ENCODE data around the gene SCN4A. TPM values are rescaled to one million over a fixed set of nuclear protein-coding genes. Genes with fewer than 3 reads are reported as not detected.
"Not testable (repeated sequence)": the region's sequence is repeated elsewhere in the genome, so short reads cannot be mapped to it uniquely, and the experiment has no call there.

The SCN4A gene
- total RNA-seq, 2 experiments from 2014 or later, result 0.14 to 0.31 TPM

GRCh38 chr17:63995626-63996025, 22.9 kb upstream of the SCN4A start:
- Mint-ChIP-seq H3K27ac (no peak overlapping the region), H3K4me1 (peaks cover 29% of the 10 kb centered on the region), H3K27me3 (peaks cover 10% of the 10 kb centered on the region), H3K4me3 (no peak overlapping the region), H3K9me3 (no peaks in the 10 kb centered on the region), H3K36me3 (no peaks in the 10 kb centered on the region)
- no peak for DNase-seq

GRCh38 chr17:63993368-63993985, 20.8 kb upstream of the SCN4A start:
- Mint-ChIP-seq H3K4me3 (no peak overlapping the region), H3K27ac (no peak overlapping the region)

GRCh38 chr17:63991611-63992010, 18.9 kb upstream of the SCN4A start:
- no peaks in the 10 kb centered on the region for H3K36me3 Mint-ChIP-seq
- H3K4me3 Mint-ChIP-seq, result no peak overlapping the region
- no peaks in the 10 kb centered on the region for H3K9me3 Mint-ChIP-seq
- peaks cover 10% of the 10 kb centered on the region for H3K27me3 Mint-ChIP-seq
- H3K27ac Mint-ChIP-seq, result no peak overlapping the region
- peaks cover 14% of the 10 kb centered on the region for H3K4me1 Mint-ChIP-seq
- no peak for DNase-seq

More at GRCh38 chr17:63993368-63993985, 20.8 kb upstream of the SCN4A start:
- no peaks in the 10 kb centered on the region for H3K36me3 Mint-ChIP-seq
- peaks cover 10% of the 10 kb centered on the region for H3K27me3 Mint-ChIP-seq
- no peak for DNase-seq
- H3K4me1 Mint-ChIP-seq, result peaks cover 19% of the 10 kb centered on the region
- no peaks in the 10 kb centered on the region for H3K9me3 Mint-ChIP-seq

- H3K9me3 Mint-ChIP-seq, result no peaks in the 10 kb centered on the region
These were observed 17.1 kb upstream of the SCN4A start for GRCh38 chr17:63989622-63990345.

GRCh38 chr17:63988741-63989621, 16.3 kb upstream of the SCN4A start:
- no peak overlapping the region for H3K4me3 Mint-ChIP-seq

More at GRCh38 chr17:63989622-63990345, 17.1 kb upstream of the SCN4A start:
- Mint-ChIP-seq H3K27ac (no peak overlapping the region), H3K36me3 (no peaks in the 10 kb centered on the region), H3K4me3 (no peak overlapping the region), H3K27me3 (peaks cover 10% of the 10 kb centered on the region), H3K4me1 (peaks cover 27% of the 10 kb centered on the region)
- no peak for DNase-seq

GRCh38 chr17:63988127-63988478, 15.4 kb upstream of the SCN4A start:
- Mint-ChIP-seq H3K4me1 (peaks cover 22% of the 10 kb centered on the region), H3K36me3 (no peaks in the 10 kb centered on the region), H3K9me3 (no peaks in the 10 kb centered on the region), H3K27me3 (peaks cover 10% of the 10 kb centered on the region), H3K27ac (no peak overlapping the region), H3K4me3 (no peak overlapping the region)
- DNase-seq, result no peak

More at GRCh38 chr17:63988741-63989621, 16.3 kb upstream of the SCN4A start:
- no peaks in the 10 kb centered on the region for H3K9me3 Mint-ChIP-seq
- H3K27ac Mint-ChIP-seq, result no peak overlapping the region
- no peak for DNase-seq
- peaks cover 26% of the 10 kb centered on the region for H3K4me1 Mint-ChIP-seq
- peaks cover 10% of the 10 kb centered on the region for H3K27me3 Mint-ChIP-seq
- H3K36me3 Mint-ChIP-seq, result no peaks in the 10 kb centered on the region

GRCh38 chr17:63987221-63988126, 14.8 kb upstream of the SCN4A start:
- Mint-ChIP-seq H3K9me3 (peaks cover 3% of the 10 kb centered on the region), H3K4me1 (peaks cover 19% of the 10 kb centered on the region), H3K36me3 (no peaks in the 10 kb centered on the region), H3K4me3 (no peak overlapping the region), H3K27ac (no peak overlapping the region), H3K27me3 (peaks cover 10% of the 10 kb centered on the region)
- no peak for DNase-seq

- peaks cover 9% of the 10 kb centered on the region for H3K27me3 Mint-ChIP-seq
- no peak overlapping the region for H3K27ac Mint-ChIP-seq
- H3K4me1 Mint-ChIP-seq, result peaks cover 19% of the 10 kb centered on the region
- no peaks in the 10 kb centered on the region for H3K36me3 Mint-ChIP-seq
- peaks cover 6% of the 10 kb centered on the region for H3K9me3 Mint-ChIP-seq
- no peak overlapping the region for H3K4me3 Mint-ChIP-seq
- DNase-seq, result no peak
These were observed 14.1 kb upstream of the SCN4A start for GRCh38 chr17:63986821-63987220.

- peaks cover 6% of the 10 kb centered on the region for H3K9me3 Mint-ChIP-seq
- no peaks in the 10 kb centered on the region for H3K27me3 Mint-ChIP-seq
- H3K4me1 Mint-ChIP-seq, result peaks cover 17% of the 10 kb centered on the region
- peak overlapping the region; percentile 62 for H3K27ac Mint-ChIP-seq
- H3K4me3 Mint-ChIP-seq, result no peak overlapping the region
- H3K36me3 Mint-ChIP-seq, result no peaks in the 10 kb centered on the region
- no peak for DNase-seq
These were observed 12.8 kb upstream of the SCN4A start for GRCh38 chr17:63985387-63986140.

- no peak overlapping the region for H3K4me3 Mint-ChIP-seq
- H3K27me3 Mint-ChIP-seq, result no peaks in the 10 kb centered on the region
- H3K9me3 Mint-ChIP-seq, result peaks cover 6% of the 10 kb centered on the region
- H3K4me1 Mint-ChIP-seq, result peaks cover 17% of the 10 kb centered on the region
- peak; percentile 46 for DNase-seq
- no peaks in the 10 kb centered on the region for H3K36me3 Mint-ChIP-seq
- peak overlapping the region; percentile 62 for H3K27ac Mint-ChIP-seq
These were observed 12.1 kb upstream of the SCN4A start for GRCh38 chr17:63984651-63985386.

- H3K36me3 Mint-ChIP-seq, result no peaks in the 10 kb centered on the region
- DNase-seq, result no peak
- no peak overlapping the region for H3K4me3 Mint-ChIP-seq
- H3K27ac Mint-ChIP-seq, result no peak overlapping the region
- H3K9me3 Mint-ChIP-seq, result peaks cover 6% of the 10 kb centered on the region
- H3K4me1 Mint-ChIP-seq, result peaks cover 17% of the 10 kb centered on the region
- H3K27me3 Mint-ChIP-seq, result no peaks in the 10 kb centered on the region
These were observed 11.5 kb upstream of the SCN4A start for GRCh38 chr17:63984236-63984635.

GRCh38 chr17:63983320-63983719, 10.6 kb upstream of the SCN4A start:
- Mint-ChIP-seq H3K4me3 (no peak overlapping the region), H3K4me1 (peaks cover 17% of the 10 kb centered on the region), H3K27ac (no peak overlapping the region), H3K36me3 (no peaks in the 10 kb centered on the region), H3K27me3 (no peaks in the 10 kb centered on the region), H3K9me3 (peaks cover 6% of the 10 kb centered on the region)
- DNase-seq, result no peak

- not testable (repeated sequence) for H3K4me3 Mint-ChIP-seq, H3K27ac Mint-ChIP-seq, H3K27me3 Mint-ChIP-seq, DNase-seq, H3K9me3 Mint-ChIP-seq, H3K36me3 Mint-ChIP-seq
- peaks cover 17% of the 10 kb centered on the region for H3K4me1 Mint-ChIP-seq
These were observed 9.9 kb upstream of the SCN4A start for GRCh38 chr17:63982641-63983040.

Measured in activated naive CD8-positive, alpha-beta T cell treated with anti-CD3 and anti-CD28 coated beads for 36 hours (primary cell).